ENCODE measurements around the gene BHLHE40. TPM values are rescaled to one million over a fixed set of nuclear protein-coding genes. Genes with fewer than 3 reads are reported as not detected.

Gene BHLHE40
- polyA plus RNA-seq, 1 donor from 2014 or later, result not detected

DNA sequence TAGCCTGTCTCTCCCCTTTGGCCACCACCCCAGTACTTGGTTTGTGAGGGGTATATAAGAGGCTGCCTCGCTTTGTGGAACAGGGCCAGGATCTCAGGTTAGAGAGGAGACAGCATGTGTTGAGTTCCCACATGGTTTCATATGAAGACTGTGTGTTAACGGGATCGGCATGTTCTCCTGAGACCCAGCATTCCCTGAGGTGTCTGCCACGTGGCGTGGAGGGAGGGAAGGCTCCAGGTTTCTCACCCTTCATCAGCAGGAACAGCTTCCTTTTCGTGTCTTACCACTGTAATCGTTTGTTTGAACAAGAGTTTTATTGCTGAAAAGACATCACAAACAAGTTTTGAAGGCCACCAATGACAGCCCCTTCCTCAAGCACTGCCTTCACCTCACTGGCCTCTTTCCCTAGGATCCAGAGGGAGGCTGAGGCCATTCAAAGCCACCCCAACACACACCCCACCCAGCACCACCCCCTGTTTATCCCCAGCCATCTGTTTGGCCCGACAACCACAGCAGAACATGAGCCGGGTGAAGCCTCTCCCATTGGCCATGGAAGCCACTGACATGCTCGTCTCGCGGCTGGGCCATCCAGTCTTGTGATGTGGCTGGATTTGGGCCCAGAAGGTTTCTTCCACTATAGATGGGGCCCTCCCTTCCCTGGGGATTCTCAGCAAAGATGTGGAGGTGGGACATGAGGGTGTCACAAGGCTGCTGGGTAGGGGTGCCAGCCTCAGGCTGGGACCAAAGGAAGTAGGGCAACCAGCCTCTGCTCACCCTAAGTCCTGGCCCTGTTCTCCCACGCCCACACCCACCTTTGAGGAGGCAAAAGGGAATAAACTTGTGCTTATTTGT is 10.0 kb downstream of the BHLHE40 start:
- no peak overlapping the region for H2AFZ ChIP-seq (ENCODE audit: low read depth, low read length)
- TF ChIP-seq EZH2 (IDR thresholded peaks at IDR 0.05; ENCODE audit: borderline replicate concordance, insufficient read depth, low read length, poor library complexity, severe bottlenecking) (no peak), POLR2AphosphoS5 (IDR thresholded peaks at IDR 0.05) (no peak), RAD21 (conservative IDR thresholded peaks at IDR 0.05) (no peak), MXI1 (conservative IDR thresholded peaks at IDR 0.05; ENCODE audit: poor library complexity, severe bottlenecking) (no peak), TAF1 (IDR thresholded peaks at IDR 0.05; ENCODE audit: low read depth) (no peak), SMC3 (conservative IDR thresholded peaks at IDR 0.05; ENCODE audit: poor library complexity) (no peak), EP300 (conservative IDR thresholded peaks at IDR 0.05; ENCODE audit: poor library complexity, severe bottlenecking) (no peak)
- TF ChIP-seq, protein P1, sequence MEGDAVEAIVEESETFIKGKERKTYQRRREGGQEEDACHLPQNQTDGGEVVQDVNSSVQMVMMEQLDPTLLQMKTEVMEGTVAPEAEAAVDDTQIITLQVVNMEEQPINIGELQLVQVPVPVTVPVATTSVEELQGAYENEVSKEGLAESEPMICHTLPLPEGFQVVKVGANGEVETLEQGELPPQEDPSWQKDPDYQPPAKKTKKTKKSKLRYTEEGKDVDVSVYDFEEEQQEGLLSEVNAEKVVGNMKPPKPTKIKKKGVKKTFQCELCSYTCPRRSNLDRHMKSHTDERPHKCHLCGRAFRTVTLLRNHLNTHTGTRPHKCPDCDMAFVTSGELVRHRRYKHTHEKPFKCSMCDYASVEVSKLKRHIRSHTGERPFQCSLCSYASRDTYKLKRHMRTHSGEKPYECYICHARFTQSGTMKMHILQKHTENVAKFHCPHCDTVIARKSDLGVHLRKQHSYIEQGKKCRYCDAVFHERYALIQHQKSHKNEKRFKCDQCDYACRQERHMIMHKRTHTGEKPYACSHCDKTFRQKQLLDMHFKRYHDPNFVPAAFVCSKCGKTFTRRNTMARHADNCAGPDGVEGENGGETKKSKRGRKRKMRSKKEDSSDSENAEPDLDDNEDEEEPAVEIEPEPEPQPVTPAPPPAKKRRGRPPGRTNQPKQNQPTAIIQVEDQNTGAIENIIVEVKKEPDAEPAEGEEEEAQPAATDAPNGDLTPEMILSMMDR (IDR thresholded peaks at IDR 0.05; ENCODE audit: poor library complexity, severe bottlenecking), result no peak
- TF ChIP-seq, protein P2, sequence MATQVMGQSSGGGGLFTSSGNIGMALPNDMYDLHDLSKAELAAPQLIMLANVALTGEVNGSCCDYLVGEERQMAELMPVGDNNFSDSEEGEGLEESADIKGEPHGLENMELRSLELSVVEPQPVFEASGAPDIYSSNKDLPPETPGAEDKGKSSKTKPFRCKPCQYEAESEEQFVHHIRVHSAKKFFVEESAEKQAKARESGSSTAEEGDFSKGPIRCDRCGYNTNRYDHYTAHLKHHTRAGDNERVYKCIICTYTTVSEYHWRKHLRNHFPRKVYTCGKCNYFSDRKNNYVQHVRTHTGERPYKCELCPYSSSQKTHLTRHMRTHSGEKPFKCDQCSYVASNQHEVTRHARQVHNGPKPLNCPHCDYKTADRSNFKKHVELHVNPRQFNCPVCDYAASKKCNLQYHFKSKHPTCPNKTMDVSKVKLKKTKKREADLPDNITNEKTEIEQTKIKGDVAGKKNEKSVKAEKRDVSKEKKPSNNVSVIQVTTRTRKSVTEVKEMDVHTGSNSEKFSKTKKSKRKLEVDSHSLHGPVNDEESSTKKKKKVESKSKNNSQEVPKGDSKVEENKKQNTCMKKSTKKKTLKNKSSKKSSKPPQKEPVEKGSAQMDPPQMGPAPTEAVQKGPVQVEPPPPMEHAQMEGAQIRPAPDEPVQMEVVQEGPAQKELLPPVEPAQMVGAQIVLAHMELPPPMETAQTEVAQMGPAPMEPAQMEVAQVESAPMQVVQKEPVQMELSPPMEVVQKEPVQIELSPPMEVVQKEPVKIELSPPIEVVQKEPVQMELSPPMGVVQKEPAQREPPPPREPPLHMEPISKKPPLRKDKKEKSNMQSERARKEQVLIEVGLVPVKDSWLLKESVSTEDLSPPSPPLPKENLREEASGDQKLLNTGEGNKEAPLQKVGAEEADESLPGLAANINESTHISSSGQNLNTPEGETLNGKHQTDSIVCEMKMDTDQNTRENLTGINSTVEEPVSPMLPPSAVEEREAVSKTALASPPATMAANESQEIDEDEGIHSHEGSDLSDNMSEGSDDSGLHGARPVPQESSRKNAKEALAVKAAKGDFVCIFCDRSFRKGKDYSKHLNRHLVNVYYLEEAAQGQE (IDR thresholded peaks at IDR 0.05; ENCODE audit: borderline replicate concordance), result no peak

GRCh38 chr3:4990069-4990468 is 10.8 kb downstream of the BHLHE40 start:
- Histone ChIP-seq H3K4me2 (ENCODE audit: low read length) (no peak overlapping the region), H2AFZ (ENCODE audit: low read depth, low read length) (no peak overlapping the region), H3K9me2 (ENCODE audit: insufficient read depth, low read length) (no peaks in the 10 kb centered on the region), H3K79me2 (replicated peaks; ENCODE audit: insufficient read depth, low read length) (no peaks in the 10 kb centered on the region), H3K36me3 (ENCODE audit: insufficient read depth, low read length) (no peaks in the 10 kb centered on the region), H3K4me3 (ENCODE audit: low read length) (no peak overlapping the region), H4K20me1 (ENCODE audit: insufficient read depth) (no peaks in the 10 kb centered on the region), H3F3A (ENCODE audit: insufficient read depth, low read length, poor library complexity, severe bottlenecking) (no peaks in the 10 kb centered on the region), H3K9me3 (ENCODE audit: low read length) (no peaks in the 10 kb centered on the region), H3K27me3 (ENCODE audit: insufficient read depth, low read depth, low read length) (peaks cover 28% of the 10 kb centered on the region), H3K27ac (ENCODE audit: low read length) (no peak overlapping the region), H3K9ac (ENCODE audit: low read length) (no peak overlapping the region)
- TF ChIP-seq SMC3 (conservative IDR thresholded peaks at IDR 0.05; ENCODE audit: poor library complexity), result no peak
- no peak for TF ChIP-seq POLR2AphosphoS5 (IDR thresholded peaks at IDR 0.05)
- TF ChIP-seq MXI1 (conservative IDR thresholded peaks at IDR 0.05; ENCODE audit: poor library complexity, severe bottlenecking), result no peak
- TF ChIP-seq EZH2 (IDR thresholded peaks at IDR 0.05; ENCODE audit: borderline replicate concordance, insufficient read depth, low read length, poor library complexity, severe bottlenecking), result no peak
- TF ChIP-seq, protein P1 (IDR thresholded peaks at IDR 0.05; ENCODE audit: poor library complexity, severe bottlenecking), result no peak
- TF ChIP-seq, protein P2 (IDR thresholded peaks at IDR 0.05; ENCODE audit: borderline replicate concordance), result no peak
- TF ChIP-seq EP300 (conservative IDR thresholded peaks at IDR 0.05; ENCODE audit: poor library complexity, severe bottlenecking), result no peak
- no peak for TF ChIP-seq RAD21 (conservative IDR thresholded peaks at IDR 0.05)
- no peak for TF ChIP-seq TAF1 (IDR thresholded peaks at IDR 0.05; ENCODE audit: low read depth)

More for the DNA sequence above, 10.0 kb downstream of the BHLHE40 start:
- H3K36me3 ChIP-seq (ENCODE audit: insufficient read depth, low read length), result no peaks in the 10 kb centered on the region
- no peak overlapping the region for H3K4me2 ChIP-seq (ENCODE audit: low read length)
- no peak overlapping the region for H3K4me3 ChIP-seq (ENCODE audit: low read length)
- no peaks in the 10 kb centered on the region for H3K9me2 ChIP-seq (ENCODE audit: insufficient read depth, low read length)
- H3K9ac ChIP-seq (ENCODE audit: low read length), result no peak overlapping the region
- H3K9me3 ChIP-seq (ENCODE audit: low read length), result no peaks in the 10 kb centered on the region
- H3K27ac ChIP-seq (ENCODE audit: low read length), result no peak overlapping the region
- no peaks in the 10 kb centered on the region for H3K79me2 ChIP-seq (replicated peaks; ENCODE audit: insufficient read depth, low read length)
- H4K20me1 ChIP-seq (ENCODE audit: insufficient read depth), result no peaks in the 10 kb centered on the region
- peaks cover 28% of the 10 kb centered on the region for H3K27me3 ChIP-seq (ENCODE audit: insufficient read depth, low read depth, low read length)
- H3F3A ChIP-seq (ENCODE audit: insufficient read depth, low read length, poor library complexity, severe bottlenecking), result no peaks in the 10 kb centered on the region

Data from neural cell (in vitro differentiated cells).